Raji (cell line): ENCODE results near the gene TIMM44.

Experiments used
- POLR2A ChIP-seq: IDR thresholded peaks from 2 replicates; pipeline ENCODE4 v1.6.1; 2011; ENCODE audit warnings: low read depth, low read length, control low read depth; ENCODE audit not compliant: insufficient read depth

Gene TIMM44

GRCh38 chr19:7980168-7980567 lies 36.7 kb upstream of the TIMM44 start:
- TF ChIP-seq POLR2A: no peak

GRCh38 chr19:7979559-7979958 lies 36.1 kb upstream of the TIMM44 start:
- TF ChIP-seq POLR2A: no peak

DNA sequence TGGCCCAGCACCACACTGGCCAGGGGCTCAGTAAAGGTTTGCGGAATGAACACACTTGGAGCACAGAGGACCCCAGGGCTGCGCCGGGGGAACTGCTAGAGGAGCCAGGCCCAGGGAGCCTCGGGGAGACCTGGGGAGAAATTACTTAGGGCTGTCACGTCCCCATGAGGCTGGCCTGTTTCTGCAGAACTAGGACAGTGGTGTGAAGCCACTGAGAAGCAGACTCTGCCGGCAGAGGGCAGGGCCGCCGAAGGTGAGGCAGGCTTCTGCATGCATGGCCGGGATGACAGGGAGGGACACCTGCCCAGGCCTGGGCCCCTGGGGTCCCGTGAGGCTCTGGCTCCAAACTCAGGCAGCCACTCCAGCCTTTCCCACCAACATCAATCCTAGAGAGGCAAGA lies 35.5 kb upstream of the TIMM44 start:
- TF ChIP-seq POLR2A: no peak

GRCh38 chr19:7978179-7978825 lies 34.8 kb upstream of the TIMM44 start:
- no peak for TF ChIP-seq POLR2A

GRCh38 chr19:7977723-7978040 lies 34.2 kb upstream of the TIMM44 start:
- TF ChIP-seq POLR2A: no peak

DNA sequence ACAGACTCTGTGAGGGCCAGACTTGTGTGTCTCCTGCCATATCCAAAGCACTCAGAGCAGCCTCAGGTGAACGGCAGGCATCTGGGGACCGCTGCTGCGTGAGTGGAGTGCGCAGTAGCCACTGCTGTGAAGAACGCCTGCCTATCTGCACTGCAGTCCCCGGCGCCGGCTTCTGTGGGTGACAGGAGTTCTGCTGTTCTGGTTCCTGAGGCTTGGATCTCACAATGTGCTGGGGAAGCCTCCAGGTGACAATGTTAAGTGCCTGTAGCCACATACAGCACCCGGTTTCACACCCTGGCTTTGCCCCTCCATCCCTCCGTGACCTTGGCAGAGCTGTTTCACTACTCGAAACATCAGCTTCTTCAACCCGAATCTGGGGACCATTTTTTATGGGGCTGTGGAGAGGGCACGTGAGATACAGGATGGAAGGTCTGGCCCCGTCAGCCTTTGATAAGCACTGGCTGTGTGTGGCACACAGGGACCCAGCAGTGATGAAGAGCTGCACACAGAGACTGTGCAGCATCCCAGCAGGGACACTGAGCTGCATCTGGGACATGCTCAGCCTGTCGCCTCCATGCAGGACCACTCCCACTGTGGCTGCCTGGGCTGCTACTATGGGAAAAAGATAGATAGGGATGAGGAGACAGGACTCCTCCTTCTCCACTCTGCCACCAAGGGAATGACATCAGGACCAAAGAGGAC lies 33.7 kb upstream of the TIMM44 start:
- TF ChIP-seq POLR2A: no peak

DNA sequence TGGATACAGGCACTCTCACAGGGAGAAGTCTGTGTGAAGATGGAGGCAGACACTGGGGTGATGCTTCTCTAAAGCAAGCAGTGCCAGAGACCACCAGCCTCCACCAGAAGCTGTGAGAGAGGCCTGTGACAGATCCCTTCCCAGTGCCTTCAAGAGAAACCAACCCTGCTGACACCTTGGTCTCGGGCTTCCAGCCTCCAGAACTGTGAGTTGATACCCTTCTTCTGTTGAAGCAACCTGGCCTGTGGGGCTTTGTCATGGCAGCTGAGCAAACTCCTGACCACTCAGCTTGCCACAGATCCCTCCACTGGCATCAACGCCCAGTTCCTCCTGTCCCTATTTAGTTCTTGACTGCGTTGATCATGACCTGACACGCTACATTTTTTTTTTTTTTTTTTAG lies 33.0 kb upstream of the TIMM44 start:
- no peak for TF ChIP-seq POLR2A

- TF ChIP-seq POLR2A: no peak
Measured at GRCh38 chr19:7975037-7975436, 31.6 kb upstream of the TIMM44 start.

- TF ChIP-seq POLR2A: no peak
Measured at GRCh38 chr19:7973883-7974282, 30.4 kb upstream of the TIMM44 start.

DNA sequence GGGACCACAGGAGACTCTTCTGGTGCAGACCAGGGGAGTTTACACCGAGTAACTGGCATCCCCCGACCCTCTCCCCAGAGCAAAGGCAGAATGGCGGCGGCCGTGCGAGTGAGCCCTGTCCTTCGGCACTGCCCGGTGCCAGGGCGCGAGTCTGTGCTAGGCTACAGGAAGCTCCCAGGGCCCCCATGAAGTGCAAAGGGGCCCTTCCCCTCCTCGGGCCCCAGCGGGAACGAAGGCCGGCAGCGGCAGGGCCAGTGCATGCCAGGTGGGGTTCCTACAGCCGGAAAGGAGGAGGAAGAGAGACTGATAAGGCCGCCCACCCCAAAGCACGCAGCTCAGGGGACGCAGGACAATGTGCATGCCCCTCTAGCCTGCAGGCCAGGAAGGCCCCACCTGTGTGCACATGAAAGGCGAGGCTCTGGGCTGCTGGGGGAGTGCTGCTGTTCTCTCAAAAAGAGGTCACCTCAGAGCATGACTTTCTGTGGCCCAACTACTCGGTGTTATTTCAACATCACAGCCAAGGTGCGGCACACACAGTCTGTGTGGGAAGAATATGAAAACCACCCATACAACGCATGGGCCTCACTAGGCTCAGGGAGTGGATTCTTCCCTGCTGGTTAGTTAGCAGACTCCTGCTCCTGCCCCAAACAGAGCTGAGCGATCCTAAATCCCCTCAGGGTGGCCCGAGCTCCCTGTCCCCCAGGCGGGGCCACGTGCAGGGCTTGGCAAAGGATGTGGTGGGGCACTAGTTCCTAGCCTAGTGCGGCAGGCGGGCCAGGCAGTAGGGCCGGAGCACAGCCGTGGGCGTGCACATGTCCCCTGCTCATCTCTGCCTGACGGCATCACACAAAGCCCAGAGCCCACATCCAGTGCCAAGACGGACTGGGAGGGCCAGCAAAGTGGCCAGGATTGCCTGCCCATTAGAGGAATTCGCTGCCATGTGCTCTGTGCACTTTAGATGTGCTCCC lies 28.4 kb upstream of the TIMM44 start:
- TF ChIP-seq POLR2A: no peak

DNA sequence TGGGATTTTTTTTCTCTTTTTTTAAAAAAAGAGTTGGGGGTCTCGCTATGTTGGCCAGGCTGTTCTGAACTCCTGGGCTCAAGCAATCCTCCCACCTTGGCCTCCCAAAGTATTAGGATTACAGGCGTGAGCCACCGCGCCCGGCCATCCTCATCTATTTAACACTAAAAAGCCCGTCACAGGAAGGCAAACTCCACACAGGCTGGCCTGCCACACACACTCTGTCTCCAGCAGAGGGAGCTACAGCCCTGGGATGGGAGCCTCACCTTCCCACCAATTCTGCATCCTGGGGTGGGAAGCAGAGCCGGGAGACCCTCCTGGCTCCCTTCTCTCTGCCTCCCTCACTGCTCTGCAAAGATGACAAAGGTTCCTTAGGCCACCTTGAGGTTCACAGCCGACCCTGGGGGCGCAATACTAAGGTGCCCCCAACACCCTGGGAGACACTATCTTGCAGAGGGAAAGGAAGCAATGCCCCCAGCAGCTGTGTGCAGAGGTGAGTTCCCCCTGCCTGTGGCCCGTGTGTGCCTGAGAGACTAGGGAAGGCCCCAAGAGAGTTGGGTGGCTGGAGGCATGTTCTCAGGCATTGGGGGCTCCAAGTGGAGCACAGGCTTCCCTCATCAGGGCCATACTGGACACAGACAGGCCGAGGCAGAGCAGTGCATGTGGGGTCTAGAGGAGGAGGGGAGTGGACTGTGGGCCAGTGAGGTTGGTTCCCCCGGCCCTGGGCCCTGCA lies 27.4 kb upstream of the TIMM44 start:
- no peak for TF ChIP-seq POLR2A

DNA sequence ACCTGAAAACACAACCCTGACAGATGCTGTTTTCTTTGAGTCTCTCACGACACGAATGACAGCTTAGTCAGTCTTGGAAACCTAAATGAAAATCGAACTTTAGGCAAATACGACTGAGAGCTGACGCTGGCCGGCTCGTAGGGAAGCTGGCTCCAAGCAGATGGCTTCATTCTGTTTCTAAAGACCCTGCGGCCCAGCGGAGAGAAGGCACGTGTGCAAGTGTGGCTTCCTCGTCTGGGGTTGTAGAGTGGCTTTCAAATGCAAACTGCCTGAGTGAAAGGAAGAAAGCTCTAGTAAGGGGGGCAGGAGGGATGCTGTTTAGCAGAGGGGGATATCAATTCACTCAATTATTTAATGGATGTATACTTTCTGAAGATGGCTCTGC lies 26.1 kb upstream of the TIMM44 start:
- TF ChIP-seq POLR2A: no peak

DNA sequence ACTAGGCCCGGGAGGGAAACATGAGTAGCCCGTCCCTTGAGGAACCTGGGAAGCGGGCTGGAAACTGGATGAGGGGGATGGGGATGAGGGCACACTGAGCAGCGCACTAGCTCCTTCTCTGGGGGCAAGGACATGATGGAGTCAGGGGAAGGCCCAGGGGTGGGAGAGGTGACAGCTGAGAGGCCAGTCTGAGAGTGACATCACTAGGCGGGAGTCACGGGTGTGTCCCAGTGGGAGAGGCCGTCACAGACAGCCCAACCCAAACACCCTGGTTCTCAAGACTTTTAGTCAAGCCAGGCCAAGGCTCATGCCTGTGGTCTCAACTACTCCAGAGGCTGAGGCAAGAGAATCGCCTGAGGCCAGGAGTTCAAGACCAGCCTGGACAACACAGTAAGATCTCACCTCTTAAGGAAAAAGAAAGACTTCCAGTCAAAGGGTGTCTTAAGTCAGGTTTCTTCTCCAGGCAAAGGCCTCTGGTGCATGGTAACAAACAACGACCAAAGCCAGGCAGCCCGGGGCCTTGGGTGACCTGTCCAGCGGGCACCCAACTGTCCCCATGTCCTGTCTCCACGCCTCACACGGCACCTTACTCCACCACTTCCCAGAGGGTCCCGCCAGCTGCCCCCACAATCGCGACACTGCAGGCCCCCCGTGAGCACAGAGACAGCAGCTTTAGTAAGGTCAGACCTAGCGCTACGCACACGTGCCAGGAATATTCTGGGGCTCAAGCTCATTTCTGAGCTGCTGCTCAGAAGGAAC lies 25.5 kb upstream of the TIMM44 start:
- no peak for TF ChIP-seq POLR2A

DNA sequence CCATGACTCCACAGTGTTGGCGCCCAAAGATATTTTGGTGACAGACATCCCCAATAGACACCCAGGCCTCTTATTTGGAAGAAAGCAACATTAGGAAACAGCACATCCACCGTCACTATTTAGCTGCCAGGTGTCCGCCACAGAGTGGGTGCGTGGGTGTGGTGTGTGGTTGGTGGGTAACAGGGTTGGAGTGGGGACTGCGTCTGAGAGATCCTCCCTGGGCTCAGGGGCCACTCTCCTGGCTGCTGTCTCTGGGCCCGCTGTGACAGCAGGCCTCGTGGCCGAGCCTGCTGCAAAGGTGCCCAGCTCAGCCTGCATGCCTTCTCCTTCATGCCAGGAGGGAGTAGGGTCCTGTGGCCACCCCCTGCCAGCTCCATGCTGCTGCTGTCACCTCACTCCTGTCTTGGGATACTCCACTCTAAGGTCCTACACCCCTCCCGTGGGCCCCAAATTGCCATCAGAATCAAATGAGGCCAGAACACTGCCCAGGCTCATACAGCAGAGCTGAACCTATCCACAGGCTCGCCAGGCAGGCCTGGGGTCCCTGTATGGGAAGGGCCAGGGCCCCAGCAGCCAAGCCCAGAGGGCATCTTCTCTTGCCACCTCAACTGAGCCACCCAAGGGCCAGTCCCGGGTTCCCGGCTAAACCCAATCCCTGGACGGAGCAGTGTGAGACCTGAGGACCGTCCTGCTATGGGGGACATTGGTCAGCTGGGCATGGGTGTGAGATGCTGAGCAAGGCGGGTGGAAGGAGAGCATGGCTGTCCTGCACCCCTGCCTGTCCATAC lies 24.7 kb upstream of the TIMM44 start:
- no peak for TF ChIP-seq POLR2A

GRCh38 chr19:7965921-7966665 lies 22.6 kb upstream of the TIMM44 start:
- TF ChIP-seq POLR2A: no peak
